Left ventricle myocardium inferior (tissue), 1 donor: ENCODE results near the gene MRTFB. TPM values are rescaled to one million over a fixed set of nuclear protein-coding genes. Genes with fewer than 3 reads are reported as not detected.

ENCODE experiments used
- DNase-seq: peaks from one replicate; pipeline ENCODE4 v3.0.0-alpha.2; 2020
- H3K27ac ChIP-seq: fragments of 200-600 bp; replicated peaks from 2 replicates; pipeline ENCODE4 v1.8.0; 2021
- H3K27me3 ChIP-seq: fragments of 200-600 bp; 2 replicates; pipeline ENCODE4 v1.8.0; 2021; ENCODE audit warnings: low read depth
- H3K36me3 ChIP-seq: fragments of 200-600 bp; 2 replicates; pipeline ENCODE4 v1.8.0; 2021
- H3K4me1 ChIP-seq: fragments of 200-600 bp; 2 replicates; pipeline ENCODE4 v1.8.0; 2021
- H3K4me3 ChIP-seq: fragments of 200-600 bp; 2 replicates; pipeline ENCODE4 v1.8.0; 2021; ENCODE audit warnings: mild to moderate bottlenecking, moderate library complexity
- H3K9me3 ChIP-seq: fragments of 200-600 bp; replicated peaks from 2 replicates; pipeline ENCODE4 v1.8.0; 2021
- CTCF ChIP-seq: fragments of 200-600 bp; IDR thresholded peaks from 2 replicates; pipeline ENCODE4 v1.8.0; 2021; ENCODE audit warnings: antibody characterized with exemption, mild to moderate bottlenecking, borderline replicate concordance
- intact Hi-C: fragments of 100-400 bp; cut with micrococcal nuclease; formaldehyde crosslinking; loops from one replicate; pipeline ENCODE4 v1.11.0; 2022
- total RNA-seq: library from RNA; stranded (reverse); fragmentation: NEBNext Ultra II Directional; extraction: Animal tissue kit (Norgen Biotek cat#: 25700); gene quantifications from one replicate; pipeline ENCODE4 v1.2.1, GENCODE V29; 2021
- donor health status: DM: no; HTN: yes; CAD: no; lungs with severe emphysema.

MRTFB gene
- total RNA-seq, 1 donor from 2014 or later = 24.3 TPM

DNA sequence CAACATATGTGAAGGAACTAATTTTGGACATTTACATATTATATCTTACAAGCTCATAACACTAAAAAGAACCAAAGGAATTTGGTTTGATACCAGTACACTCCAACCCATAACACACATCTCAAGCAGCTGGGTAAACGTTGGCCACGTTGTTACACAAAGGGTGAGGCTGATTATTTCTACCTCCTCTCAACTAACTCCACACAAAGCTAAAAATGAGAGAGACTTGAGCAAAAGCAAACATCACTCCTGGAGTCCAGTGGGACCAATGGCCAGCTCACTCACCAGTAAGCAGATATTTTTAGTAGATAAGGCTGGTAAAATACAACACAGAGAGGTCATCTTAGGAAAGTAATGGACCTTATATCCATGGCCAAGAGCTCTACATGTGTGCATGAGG lies 207.6 kb downstream of the MRTFB start:
- no peak overlapping the region for H3K27ac ChIP-seq
- TF ChIP-seq CTCF = no peak
- H3K4me1 ChIP-seq = no peaks in the 10 kb centered on the region
- H3K27me3 ChIP-seq = no peaks in the 10 kb centered on the region
- intact Hi-C loops = no loop called here
- no peaks in the 10 kb centered on the region for H3K9me3 ChIP-seq
- H3K36me3 ChIP-seq = no peaks in the 10 kb centered on the region
- no peak for DNase-seq
- no peak overlapping the region for H3K4me3 ChIP-seq

DNA sequence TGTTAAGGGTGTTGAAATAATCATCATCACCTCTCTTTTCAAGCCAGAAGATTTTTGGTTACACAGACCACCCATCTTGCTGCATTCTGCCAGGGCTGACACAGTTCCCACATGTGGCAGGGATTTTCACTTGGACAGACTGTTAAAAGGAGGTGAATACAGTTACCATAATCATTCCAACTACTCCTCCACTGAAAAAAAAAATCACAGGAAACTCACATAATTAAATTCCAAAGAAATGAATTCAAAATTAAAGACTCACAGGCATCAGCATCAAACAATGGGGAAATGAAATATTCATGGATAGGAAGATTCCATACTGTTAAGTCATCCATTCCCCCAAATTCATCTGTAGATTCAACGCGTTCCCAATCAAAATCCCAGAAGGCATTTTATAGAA lies 209.4 kb downstream of the MRTFB start:
- peaks cover 10% of the 10 kb centered on the region for H3K4me1 ChIP-seq
- intact Hi-C loops = no loop called here
- no peak for DNase-seq
- no peak for TF ChIP-seq CTCF
- no peaks in the 10 kb centered on the region for H3K27me3 ChIP-seq
- no peaks in the 10 kb centered on the region for H3K36me3 ChIP-seq
- no peaks in the 10 kb centered on the region for H3K9me3 ChIP-seq
- no peak overlapping the region for H3K27ac ChIP-seq
- no peak overlapping the region for H3K4me3 ChIP-seq

- Histone ChIP-seq H3K4me1 (peaks cover 21% of the 10 kb centered on the region), H3K9me3 (peaks cover 3% of the 10 kb centered on the region), H3K36me3 (no peaks in the 10 kb centered on the region), H3K4me3 (no peak overlapping the region), H3K27ac (no peak overlapping the region), H3K27me3 (no peaks in the 10 kb centered on the region)
- intact Hi-C loops = no loop called here
- DNase-seq = no peak
- no peak for TF ChIP-seq CTCF
Observed at GRCh38 chr16:14283786-14284185, 212.7 kb downstream of the MRTFB start.

GRCh38 chr16:14284371-14284770 lies 213.3 kb downstream of the MRTFB start:
- intact Hi-C loops = no loop called here
- TF ChIP-seq CTCF = no peak
- Histone ChIP-seq H3K36me3 (no peaks in the 10 kb centered on the region), H3K27me3 (no peaks in the 10 kb centered on the region), H3K27ac (no peak overlapping the region), H3K9me3 (peaks cover 8% of the 10 kb centered on the region), H3K4me1 (peaks cover 21% of the 10 kb centered on the region), H3K4me3 (no peak overlapping the region)
- no peak for DNase-seq

DNA sequence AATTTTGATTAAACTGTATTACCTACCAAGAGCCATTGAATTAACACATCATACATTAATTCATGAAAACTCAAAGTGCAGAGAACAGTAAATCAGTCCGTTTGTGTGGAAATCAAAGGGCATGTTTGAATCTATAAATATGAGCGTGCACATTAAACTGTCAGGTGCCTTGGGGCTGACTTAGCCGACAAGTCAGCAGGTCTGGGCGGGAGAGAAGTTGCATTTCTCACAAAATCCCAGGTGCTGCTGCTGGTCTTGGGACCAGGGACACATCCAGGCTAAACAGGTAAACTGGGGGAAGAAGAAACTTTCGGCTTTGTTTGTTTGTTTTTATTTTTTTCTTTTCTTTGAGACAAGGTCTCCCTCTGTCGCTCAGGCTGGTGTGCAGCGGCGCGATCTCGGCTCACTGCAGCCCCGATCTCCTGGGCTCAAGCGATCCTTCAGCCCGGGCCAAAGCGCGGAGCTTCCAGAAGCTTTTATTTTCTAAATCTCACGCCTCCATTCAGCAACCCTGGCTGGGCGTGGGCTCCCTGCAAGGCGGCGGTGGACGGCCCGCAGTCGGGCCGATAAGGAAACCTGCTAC lies 213.9 kb downstream of the MRTFB start:
- intact Hi-C loops = no loop called here
- peak; percentile 54 for DNase-seq
- no peaks in the 10 kb centered on the region for H3K36me3 ChIP-seq
- H3K4me3 ChIP-seq = peak overlapping the region; percentile 89
- no peaks in the 10 kb centered on the region for H3K27me3 ChIP-seq
- peak overlapping the region; percentile 89 for H3K27ac ChIP-seq
- peaks cover 15% of the 10 kb centered on the region for H3K9me3 ChIP-seq
- TF ChIP-seq CTCF = peak; percentile 50
- H3K4me1 ChIP-seq = peaks cover 21% of the 10 kb centered on the region
